RWPE1 (cell line): ENCODE data around the gene CXCR6.

Experiments used
- CTCF ChIA-PET: fragments of 350-600 bp; sonication (Branson Sonifier 250); formaldehyde crosslinking; extraction: SDS; loops from one replicate; lab custom pipeline; 2021; lab: Yijun Ruan, JAX
- POLR2A ChIA-PET: fragments of 400-600 bp; formaldehyde crosslinking; extraction: SDS; loops from one replicate; lab custom pipeline; 2020; ENCODE audit warnings: antibody characterized with exemption; ENCODE audit not compliant: low non-redundant PET; lab: Yijun Ruan, JAX
- DNase-seq: peaks from one replicate; pipeline ENCODE4 v3.0.0; 2012; ENCODE audit warnings: low spot score
- H3K27ac ChIP-seq: fragments of 450-650 bp; 2 replicates; pipeline ENCODE4 v1.5.1; 2017
- CTCF ChIP-seq: fragments of 450-650 bp; conservative IDR thresholded peaks from 2 replicates; pipeline ENCODE4 v1.5.1; 2017; ENCODE audit warnings: low read depth, mild to moderate bottlenecking

Gene CXCR6

GRCh38 chr3:45911511-45912226 is 31.6 kb upstream of the CXCR6 start:
- no peak for TF ChIP-seq CTCF
- no peak for DNase-seq
- ChIA-PET CTCF (no interaction called here), POLR2A (no interaction called here)
- H3K27ac ChIP-seq = no peak overlapping the region

DNA sequence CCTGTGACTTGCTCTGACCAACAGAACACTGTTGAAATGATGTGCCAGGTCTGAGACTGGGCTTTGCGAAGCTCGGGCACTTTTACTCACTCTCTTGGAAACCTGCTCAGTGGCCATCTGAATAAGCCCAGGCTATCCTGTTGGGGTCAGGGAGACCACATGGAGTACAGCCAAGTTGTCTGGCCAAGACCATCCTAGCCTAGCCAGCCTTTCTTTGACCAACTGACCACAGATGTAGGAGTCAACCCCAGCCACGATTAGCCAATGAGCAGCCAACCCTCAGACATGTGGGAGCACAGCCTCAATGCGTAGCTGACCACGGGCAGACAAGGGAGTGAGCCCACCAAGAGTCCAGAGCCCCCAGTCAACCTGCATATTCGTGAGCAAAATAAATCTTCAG is 30.8 kb upstream of the CXCR6 start:
- H3K27ac ChIP-seq = no peak overlapping the region
- no peak for TF ChIP-seq CTCF
- DNase-seq = no peak
- POLR2A ChIA-PET = no interaction called here
- CTCF ChIA-PET = no interaction called here

- no peak for TF ChIP-seq CTCF
- no peak overlapping the region for H3K27ac ChIP-seq
- DNase-seq = no peak
- POLR2A ChIA-PET = no interaction called here
- CTCF ChIA-PET = no interaction called here
Observed at GRCh38 chr3:45914362-45915058, 28.8 kb upstream of the CXCR6 start.

DNA sequence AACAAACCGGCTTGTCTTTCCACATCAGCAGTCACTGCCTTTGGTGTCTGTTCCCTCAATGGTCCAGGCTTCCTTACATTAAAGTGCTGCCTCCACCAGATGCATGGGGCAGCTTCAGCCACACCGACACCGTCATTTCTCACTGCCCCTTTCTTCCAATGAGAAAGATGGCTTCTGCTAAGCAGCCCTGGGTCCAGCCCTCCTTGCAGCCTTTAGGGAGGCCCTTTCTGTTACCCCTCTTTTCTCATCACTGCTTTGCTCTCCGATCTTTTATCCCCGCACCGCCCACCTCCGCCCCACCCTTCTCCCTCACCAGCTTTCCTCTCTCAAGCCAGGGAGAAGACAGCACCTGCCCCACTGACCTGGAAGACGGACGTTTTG is 28.2 kb upstream of the CXCR6 start:
- no peak for DNase-seq
- H3K27ac ChIP-seq = no peak overlapping the region
- ChIA-PET POLR2A (no interaction called here), CTCF (no interaction called here)
- TF ChIP-seq CTCF = no peak

DNA sequence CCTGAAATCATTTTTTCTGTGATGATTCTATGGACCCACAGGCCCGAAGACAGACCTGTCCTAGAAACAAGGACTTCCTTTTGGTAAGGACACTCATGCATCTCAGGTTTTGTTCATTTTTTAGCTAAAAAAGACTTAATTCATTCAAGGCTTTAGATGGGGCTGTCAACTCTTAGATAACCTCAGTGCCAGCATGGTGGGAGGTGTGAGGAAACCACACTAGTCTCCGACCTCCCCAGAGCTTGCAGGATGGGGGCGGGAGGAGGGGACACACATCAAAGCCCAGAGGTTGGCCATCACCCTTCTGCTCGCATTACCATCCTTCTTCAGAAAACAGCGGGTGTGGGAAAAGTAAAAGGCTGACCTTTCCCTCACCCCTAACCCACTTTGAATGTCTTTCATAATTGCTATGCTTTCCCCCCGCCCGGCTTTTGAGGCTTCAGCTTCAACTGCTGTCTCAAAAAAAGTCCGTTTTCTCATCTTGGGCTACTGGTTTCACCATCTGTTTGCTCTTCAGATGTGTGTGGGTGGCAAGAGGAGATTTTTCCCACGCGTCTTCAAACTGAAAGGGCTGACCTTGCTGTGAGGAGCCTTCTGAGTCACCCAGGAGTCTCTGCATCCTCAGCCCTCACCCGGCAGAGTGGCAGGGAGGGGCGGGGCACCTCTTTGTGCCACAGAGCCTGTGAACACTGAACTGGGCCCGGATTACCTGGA is 27.6 kb upstream of the CXCR6 start:
- ChIA-PET CTCF (no interaction called here), POLR2A (no interaction called here)
- H3K27ac ChIP-seq = peak overlapping the region; percentile 17
- TF ChIP-seq CTCF = no peak
- peak; percentile 71 for DNase-seq

DNA sequence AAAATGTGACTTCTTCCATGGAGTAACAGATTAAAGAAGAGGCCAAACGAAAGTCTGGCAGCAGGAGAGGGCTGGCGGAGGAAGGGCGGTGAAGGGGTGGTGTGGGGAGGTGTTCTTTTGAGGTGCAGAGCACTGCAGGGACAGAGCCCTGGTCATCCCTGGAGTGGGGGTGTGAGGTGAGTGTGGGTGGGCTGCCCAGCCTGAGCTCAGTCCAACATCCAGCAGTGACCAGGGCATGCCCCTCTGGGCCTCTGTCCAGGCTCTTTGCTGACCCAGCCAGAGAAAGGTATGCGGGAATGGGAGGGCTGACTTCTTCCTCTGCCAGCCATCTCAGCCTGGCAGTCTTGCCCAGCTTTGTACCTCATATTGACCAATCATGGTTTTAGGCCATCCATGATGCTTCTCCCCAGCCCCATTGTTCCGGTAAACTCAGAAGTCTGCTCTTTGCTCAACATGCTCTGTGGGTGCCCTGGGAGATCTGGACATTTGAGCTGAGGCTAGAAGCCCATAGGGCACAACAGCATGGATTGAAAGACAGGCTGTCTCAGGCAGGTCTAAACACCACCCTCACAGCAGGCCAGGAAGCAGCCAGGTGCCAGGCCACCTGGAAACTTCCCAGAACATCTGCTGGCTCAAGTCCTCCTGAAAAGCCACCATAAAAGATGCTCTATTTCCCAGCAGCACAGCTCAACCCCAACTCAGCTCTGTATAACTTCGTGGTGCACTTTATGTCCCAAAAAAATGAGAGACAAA is 25.9 kb upstream of the CXCR6 start:
- ChIA-PET CTCF (interaction anchor here (1.0 kb wide), 1 partner anchor 153 kb away, joined by 3 read pairs; no protein-coding TSS in a partner anchor), POLR2A (no interaction called here)
- TF ChIP-seq CTCF = no peak
- H3K27ac ChIP-seq = peak overlapping the region; percentile 69
- no peak for DNase-seq
